ENCODE measurements around the gene INPP4B. TPM values are rescaled to one million over a fixed set of nuclear protein-coding genes. Genes with fewer than 3 reads are reported as not detected.

INPP4B gene
- total RNA-seq, 2 experiments from 2014 or later = 45.7 to 46.3 TPM

- Mint-ChIP-seq H3K27ac (peak overlapping the region; percentile 77), H3K9me3 (peaks cover 19% of the 10 kb centered on the region), H3K27me3 (no peaks in the 10 kb centered on the region), H3K4me3 (peak overlapping the region; percentile 57), H3K36me3 (peaks cover 69% of the 10 kb centered on the region), H3K4me1 (peaks cover 64% of the 10 kb centered on the region)
- no peak for DNase-seq
Observed at GRCh38 chr4:142367418-142368180, 478.5 kb downstream of the INPP4B start.

GRCh38 chr4:142366769-142367181 is 479.3 kb downstream of the INPP4B start:
- peaks cover 25% of the 10 kb centered on the region for H3K9me3 Mint-ChIP-seq
- H3K27ac Mint-ChIP-seq = peak overlapping the region; percentile 55
- H3K36me3 Mint-ChIP-seq = peaks cover 72% of the 10 kb centered on the region
- no peaks in the 10 kb centered on the region for H3K27me3 Mint-ChIP-seq
- no peak overlapping the region for H3K4me3 Mint-ChIP-seq
- peaks cover 60% of the 10 kb centered on the region for H3K4me1 Mint-ChIP-seq
- DNase-seq = no peak

GRCh38 chr4:142365391-142365790 is 480.7 kb downstream of the INPP4B start:
- no peak overlapping the region for H3K4me3 Mint-ChIP-seq
- no peak for DNase-seq
- H3K9me3 Mint-ChIP-seq = peaks cover 16% of the 10 kb centered on the region
- peaks cover 66% of the 10 kb centered on the region for H3K36me3 Mint-ChIP-seq
- peaks cover 57% of the 10 kb centered on the region for H3K4me1 Mint-ChIP-seq
- H3K27ac Mint-ChIP-seq = no peak overlapping the region
- H3K27me3 Mint-ChIP-seq = no peaks in the 10 kb centered on the region

- Mint-ChIP-seq H3K27ac (no peak overlapping the region), H3K36me3 (peaks cover 63% of the 10 kb centered on the region)
- no peak for DNase-seq
Observed at GRCh38 chr4:142363686-142364085, 482.4 kb downstream of the INPP4B start.

GRCh38 chr4:142361981-142362380 is 484.1 kb downstream of the INPP4B start:
- H3K36me3 Mint-ChIP-seq = peaks cover 59% of the 10 kb centered on the region
- no peak overlapping the region for H3K27ac Mint-ChIP-seq
- no peaks in the 10 kb centered on the region for H3K27me3 Mint-ChIP-seq

More at GRCh38 chr4:142363686-142364085, 482.4 kb downstream of the INPP4B start:
- H3K4me1 Mint-ChIP-seq = peaks cover 62% of the 10 kb centered on the region
- peaks cover 14% of the 10 kb centered on the region for H3K9me3 Mint-ChIP-seq
- H3K27me3 Mint-ChIP-seq = no peaks in the 10 kb centered on the region
- no peak overlapping the region for H3K4me3 Mint-ChIP-seq

GRCh38 chr4:142360657-142361056 is 485.4 kb downstream of the INPP4B start:
- no peaks in the 10 kb centered on the region for H3K27me3 Mint-ChIP-seq
- peaks cover 63% of the 10 kb centered on the region for H3K36me3 Mint-ChIP-seq
- H3K9me3 Mint-ChIP-seq = peaks cover 15% of the 10 kb centered on the region
- H3K4me1 Mint-ChIP-seq = peaks cover 65% of the 10 kb centered on the region
- no peak for DNase-seq
- no peak overlapping the region for H3K27ac Mint-ChIP-seq
- no peak overlapping the region for H3K4me3 Mint-ChIP-seq

More at GRCh38 chr4:142361981-142362380, 484.1 kb downstream of the INPP4B start:
- Mint-ChIP-seq H3K9me3 (peaks cover 14% of the 10 kb centered on the region), H3K4me1 (peaks cover 60% of the 10 kb centered on the region), H3K4me3 (no peak overlapping the region)
- no peak for DNase-seq

- DNase-seq = no peak
- H3K27me3 Mint-ChIP-seq = no peaks in the 10 kb centered on the region
- H3K9me3 Mint-ChIP-seq = peaks cover 11% of the 10 kb centered on the region
- peaks cover 61% of the 10 kb centered on the region for H3K36me3 Mint-ChIP-seq
- peak overlapping the region; percentile 38 for H3K27ac Mint-ChIP-seq
- no peak overlapping the region for H3K4me3 Mint-ChIP-seq
- peaks cover 66% of the 10 kb centered on the region for H3K4me1 Mint-ChIP-seq
Observed at GRCh38 chr4:142358656-142359055, 487.4 kb downstream of the INPP4B start.

- Mint-ChIP-seq H3K36me3 (peaks cover 46% of the 10 kb centered on the region), H3K27ac (peak overlapping the region; percentile 83), H3K4me1 (peaks cover 77% of the 10 kb centered on the region), H3K27me3 (no peaks in the 10 kb centered on the region), H3K9me3 (peaks cover 3% of the 10 kb centered on the region), H3K4me3 (no peak overlapping the region)
- DNase-seq = no peak
Observed at GRCh38 chr4:142356801-142357200, 489.3 kb downstream of the INPP4B start.

GRCh38 chr4:142356118-142356759 is 489.9 kb downstream of the INPP4B start:
- no peak overlapping the region for H3K4me3 Mint-ChIP-seq
- H3K27ac Mint-ChIP-seq = peak overlapping the region; percentile 83
- peaks cover 2% of the 10 kb centered on the region for H3K9me3 Mint-ChIP-seq
- no peaks in the 10 kb centered on the region for H3K27me3 Mint-ChIP-seq
- no peak for DNase-seq
- peaks cover 44% of the 10 kb centered on the region for H3K36me3 Mint-ChIP-seq
- H3K4me1 Mint-ChIP-seq = peaks cover 83% of the 10 kb centered on the region

GRCh38 chr4:142355421-142355930 is 490.6 kb downstream of the INPP4B start:
- peaks cover 2% of the 10 kb centered on the region for H3K9me3 Mint-ChIP-seq
- peaks cover 40% of the 10 kb centered on the region for H3K36me3 Mint-ChIP-seq
- peak overlapping the region; percentile 42 for H3K4me3 Mint-ChIP-seq
- peaks cover 87% of the 10 kb centered on the region for H3K4me1 Mint-ChIP-seq
- H3K27ac Mint-ChIP-seq = peak overlapping the region; percentile 83
- no peak for DNase-seq
- H3K27me3 Mint-ChIP-seq = no peaks in the 10 kb centered on the region

GRCh38 chr4:142354794-142355420 is 491.2 kb downstream of the INPP4B start:
- H3K27ac Mint-ChIP-seq = peak overlapping the region; percentile 83
- peaks cover 39% of the 10 kb centered on the region for H3K36me3 Mint-ChIP-seq
- DNase-seq = no peak

GRCh38 chr4:142354041-142354440 is 492.1 kb downstream of the INPP4B start:
- Mint-ChIP-seq H3K27me3 (no peaks in the 10 kb centered on the region), H3K36me3 (peaks cover 42% of the 10 kb centered on the region), H3K9me3 (peaks cover 2% of the 10 kb centered on the region), H3K27ac (peak overlapping the region; percentile 83), H3K4me1 (peaks cover 91% of the 10 kb centered on the region), H3K4me3 (peak overlapping the region; percentile 5)
- no peak for DNase-seq

More at GRCh38 chr4:142354794-142355420, 491.2 kb downstream of the INPP4B start:
- Mint-ChIP-seq H3K9me3 (peaks cover 2% of the 10 kb centered on the region), H3K27me3 (no peaks in the 10 kb centered on the region), H3K4me3 (peak overlapping the region; percentile 42), H3K4me1 (peaks cover 89% of the 10 kb centered on the region)

GRCh38 chr4:142353149-142353738 is 492.9 kb downstream of the INPP4B start:
- Mint-ChIP-seq H3K36me3 (peaks cover 43% of the 10 kb centered on the region), H3K4me3 (no peak overlapping the region), H3K9me3 (peaks cover 2% of the 10 kb centered on the region), H3K27ac (peak overlapping the region; percentile 83), H3K27me3 (no peaks in the 10 kb centered on the region), H3K4me1 (peaks cover 92% of the 10 kb centered on the region)
- no peak for DNase-seq

GRCh38 chr4:142352712-142353111 is 493.4 kb downstream of the INPP4B start:
- Mint-ChIP-seq H3K36me3 (peaks cover 42% of the 10 kb centered on the region), H3K27ac (peak overlapping the region; percentile 83), H3K9me3 (peaks cover 2% of the 10 kb centered on the region), H3K4me3 (no peak overlapping the region), H3K27me3 (no peaks in the 10 kb centered on the region), H3K4me1 (peaks cover 95% of the 10 kb centered on the region)
- DNase-seq = no peak
